Measurements from ENCODE around the gene ZNF830.
A peak's percentile ranks its signal among the peaks of the same experiment; 100 is the strongest.
"Not testable (repeated sequence)": the region's sequence is repeated elsewhere in the genome, so short reads cannot be mapped to it uniquely, and the experiment has no call there.

ZNF830 gene

GRCh38 chr17:34991606-34992005, 30.3 kb downstream of the ZNF830 start:
- no peak for DNase-seq

GRCh38 chr17:34993031-34993430, 31.7 kb downstream of the ZNF830 start:
- no peak for DNase-seq

- no peak for DNase-seq
Observed at GRCh38 chr17:34996422-34997285, 35.3 kb downstream of the ZNF830 start.

DNA sequence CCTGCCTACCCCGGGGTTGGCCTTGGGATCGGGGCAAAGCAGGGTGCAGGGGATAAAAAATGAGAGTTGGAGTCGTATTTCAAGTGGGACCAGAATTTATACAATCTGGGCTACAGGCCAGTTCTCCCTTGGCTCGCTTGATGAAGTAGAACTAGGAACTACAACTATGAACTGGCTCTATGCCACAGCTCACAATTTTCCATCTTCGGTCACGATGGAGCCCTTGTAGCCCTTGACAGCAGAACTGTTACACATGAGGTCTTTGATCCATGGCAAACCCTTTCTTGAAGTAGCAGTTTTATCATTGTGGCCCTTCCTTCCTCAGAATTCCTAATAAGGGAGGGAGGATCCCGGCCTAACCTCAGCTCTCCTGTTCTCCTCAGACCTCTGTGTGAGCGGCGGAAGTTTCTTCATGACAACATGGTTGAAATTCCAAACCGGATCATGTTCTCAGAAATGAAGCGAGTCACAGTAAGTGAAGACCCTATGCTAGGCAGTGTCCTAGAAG, 36.1 kb downstream of the ZNF830 start:
- DNase-seq = no peak

- DNase-seq = peak; percentile 50
Observed at GRCh38 chr17:34998205-34998604, 36.9 kb downstream of the ZNF830 start.

GRCh38 chr17:34999456-34999855, 38.1 kb downstream of the ZNF830 start:
- DNase-seq = no peak

DNA sequence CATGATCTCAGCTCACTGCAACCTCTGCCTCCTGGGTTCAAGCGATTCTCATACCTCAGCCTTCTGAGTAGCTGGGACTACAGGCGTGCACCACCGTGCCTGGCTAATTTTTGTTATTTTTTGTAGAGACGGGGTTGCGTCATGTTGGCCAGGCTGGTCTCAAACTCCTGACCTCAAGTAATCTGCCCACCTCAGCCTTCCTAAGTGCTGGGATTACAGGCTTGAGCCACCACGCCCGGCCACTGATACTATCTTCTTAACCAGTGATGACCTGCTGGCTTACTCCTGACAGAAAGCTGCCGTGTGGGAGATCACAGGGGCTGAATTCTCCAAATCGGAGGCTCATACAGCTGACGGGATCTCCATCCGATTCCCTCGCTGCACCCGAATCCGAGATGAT, 39.6 kb downstream of the ZNF830 start:
- not testable (repeated sequence) for DNase-seq

DNA sequence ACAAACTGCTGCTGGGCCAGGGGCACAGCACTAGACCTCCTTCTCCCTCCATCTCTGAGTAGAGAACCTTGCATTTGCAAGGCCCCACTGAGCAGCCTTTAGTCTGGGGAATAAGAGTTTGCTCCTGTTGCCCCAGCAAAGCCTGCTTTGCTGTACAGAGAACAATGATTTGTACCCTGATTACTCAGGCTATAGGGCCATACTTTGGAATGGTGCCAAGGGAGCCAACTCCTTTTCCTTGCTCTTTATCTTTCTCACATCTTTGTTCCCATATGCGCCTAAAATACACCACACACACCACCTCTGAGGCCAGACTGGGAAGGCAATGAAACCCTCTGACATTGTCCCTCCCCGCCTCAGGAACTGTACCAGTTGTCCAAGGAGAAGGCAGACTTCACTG, 40.2 kb downstream of the ZNF830 start:
- DNase-seq = no peak

DNA sequence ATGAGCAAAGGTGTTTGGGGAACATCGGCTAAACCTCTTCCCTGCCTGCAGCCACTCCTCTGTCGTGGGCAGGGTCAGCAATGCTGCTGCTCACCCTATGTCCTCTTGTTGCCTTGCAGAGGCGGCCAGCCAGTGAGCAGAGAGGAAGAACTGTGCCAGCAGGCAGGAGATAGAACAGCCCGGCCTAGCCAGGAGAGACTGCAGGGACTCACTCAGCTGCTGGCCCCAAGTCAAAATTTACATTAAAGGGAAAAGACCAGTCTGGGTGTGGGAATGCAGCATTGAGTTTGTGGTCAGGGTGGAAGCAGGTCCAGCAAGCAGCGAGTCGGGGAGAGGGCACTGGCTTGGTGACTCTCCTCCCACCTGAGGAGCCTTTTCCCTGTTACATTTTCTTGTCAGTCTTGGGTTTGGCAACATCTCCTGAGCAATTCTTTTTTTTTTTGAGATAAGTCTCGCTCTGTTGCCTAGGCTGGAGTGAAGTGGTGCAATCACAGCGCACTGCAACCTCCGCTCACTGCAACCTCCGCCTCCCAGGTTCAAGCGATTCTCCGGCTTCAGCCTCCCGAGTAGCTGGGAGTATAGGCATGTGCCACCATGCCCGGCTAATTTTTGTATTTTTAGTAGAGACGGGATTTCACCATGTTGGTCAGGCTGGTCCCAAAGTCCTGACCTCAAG, 41.7 kb downstream of the ZNF830 start:
- DNase-seq = no peak

GRCh38 chr17:35003778-35004177, 42.4 kb downstream of the ZNF830 start:
- no peak for DNase-seq

GRCh38 chr17:35006345-35006744, 45.0 kb downstream of the ZNF830 start:
- no peak for DNase-seq

DNA sequence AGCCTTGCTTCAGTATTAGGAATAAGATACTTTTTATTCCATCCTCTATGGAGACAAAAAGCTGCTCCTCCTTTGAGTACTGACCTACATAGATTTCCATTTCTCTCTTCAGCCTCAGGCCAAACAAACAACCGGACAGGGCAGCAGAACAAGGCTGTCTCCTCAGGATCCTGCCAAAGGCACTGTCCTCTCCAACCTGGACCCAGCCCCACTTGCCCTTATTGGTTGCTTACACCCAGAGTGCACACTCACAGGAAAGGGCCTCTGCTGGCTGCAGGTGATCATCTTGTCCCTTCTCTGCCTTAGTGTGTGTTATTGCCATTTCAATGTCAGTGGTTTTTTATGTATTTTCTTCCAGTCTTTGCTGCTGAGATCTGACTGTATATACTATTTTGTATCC, 45.6 kb downstream of the ZNF830 start:
- DNase-seq = no peak

- DNase-seq = no peak
Observed at GRCh38 chr17:35010093-35010492, 48.8 kb downstream of the ZNF830 start.

- DNase-seq = peak; percentile 30
Observed at GRCh38 chr17:35011671-35012216, 50.4 kb downstream of the ZNF830 start.
